COLO668 (cell line): ENCODE data around the gene POMGNT1.

Experiments
- DNase-seq: peaks from one replicate; lab custom pipeline; 2025; ENCODE audit not compliant: unreplicated experiment; lab: John Stamatoyannopoulos, UW

Gene POMGNT1

GRCh38 chr1:46158312-46159281, 39.6 kb downstream of the POMGNT1 start:
- no peak for DNase-seq

- no peak for DNase-seq
Measured at GRCh38 chr1:46157916-46158311, 40.3 kb downstream of the POMGNT1 start.

GRCh38 chr1:46153732-46154131, 44.5 kb downstream of the POMGNT1 start:
- DNase-seq = no peak

- no peak for DNase-seq
Measured at GRCh38 chr1:46153228-46153627, 45.0 kb downstream of the POMGNT1 start.

- no peak for DNase-seq
Measured at GRCh38 chr1:46152016-46152415, 46.2 kb downstream of the POMGNT1 start.

GRCh38 chr1:46150085-46150484, 48.1 kb downstream of the POMGNT1 start:
- DNase-seq = no peak

- no peak for DNase-seq
Measured at GRCh38 chr1:46148318-46148717, 49.9 kb downstream of the POMGNT1 start.
